PC-3 (cell line): ENCODE results near the gene BCL11A.

Experiments
- EZH2 ChIP-seq: fragments of 300-600 bp; sonication (generic); IDR thresholded peaks from one replicate; pipeline ENCODE4 v1.6.1; 2017; ENCODE audit warnings: antibody characterized with exemption, mild to moderate bottlenecking, low read length; ENCODE audit not compliant: unreplicated experiment
- EZH2phosphoT487 ChIP-seq: fragments of 300-600 bp; sonication (generic); IDR thresholded peaks from 2 replicates; pipeline ENCODE4 v1.6.1; 2018; ENCODE audit warnings: mild to moderate bottlenecking, antibody characterized with exemption, low read length, borderline replicate concordance
- TF ChIP-seq, protein P1 (sequence below): fragments of 300-600 bp; sonication (generic); conservative IDR thresholded peaks from 2 replicates; pipeline ENCODE4 v1.5.1; 2017; ENCODE audit warnings: antibody characterized with exemption, low read depth, mild to moderate bottlenecking, low read length

DNA sequence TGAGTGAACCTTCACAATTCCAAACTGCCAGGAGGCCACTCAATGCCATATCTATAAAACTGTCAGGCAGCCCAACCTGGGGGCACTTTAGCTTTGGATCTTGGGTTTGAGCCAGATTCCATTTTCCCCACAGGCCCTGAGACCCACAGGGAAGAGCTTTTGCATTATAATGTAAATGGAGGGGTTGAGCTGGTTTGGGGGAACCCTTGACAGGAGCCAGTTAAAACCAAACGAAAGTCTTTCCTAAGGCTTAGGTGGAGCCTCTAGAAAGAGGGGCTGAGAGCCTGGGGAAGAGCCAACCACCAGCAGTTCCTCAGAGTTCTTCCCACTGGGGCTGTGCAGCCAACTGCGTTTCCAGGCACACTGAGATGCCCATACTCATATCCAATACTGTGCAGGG is 42.7 kb downstream of the BCL11A start:
- TF ChIP-seq, protein P1, sequence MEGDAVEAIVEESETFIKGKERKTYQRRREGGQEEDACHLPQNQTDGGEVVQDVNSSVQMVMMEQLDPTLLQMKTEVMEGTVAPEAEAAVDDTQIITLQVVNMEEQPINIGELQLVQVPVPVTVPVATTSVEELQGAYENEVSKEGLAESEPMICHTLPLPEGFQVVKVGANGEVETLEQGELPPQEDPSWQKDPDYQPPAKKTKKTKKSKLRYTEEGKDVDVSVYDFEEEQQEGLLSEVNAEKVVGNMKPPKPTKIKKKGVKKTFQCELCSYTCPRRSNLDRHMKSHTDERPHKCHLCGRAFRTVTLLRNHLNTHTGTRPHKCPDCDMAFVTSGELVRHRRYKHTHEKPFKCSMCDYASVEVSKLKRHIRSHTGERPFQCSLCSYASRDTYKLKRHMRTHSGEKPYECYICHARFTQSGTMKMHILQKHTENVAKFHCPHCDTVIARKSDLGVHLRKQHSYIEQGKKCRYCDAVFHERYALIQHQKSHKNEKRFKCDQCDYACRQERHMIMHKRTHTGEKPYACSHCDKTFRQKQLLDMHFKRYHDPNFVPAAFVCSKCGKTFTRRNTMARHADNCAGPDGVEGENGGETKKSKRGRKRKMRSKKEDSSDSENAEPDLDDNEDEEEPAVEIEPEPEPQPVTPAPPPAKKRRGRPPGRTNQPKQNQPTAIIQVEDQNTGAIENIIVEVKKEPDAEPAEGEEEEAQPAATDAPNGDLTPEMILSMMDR = no peak
- TF ChIP-seq EZH2 (no peak), EZH2phosphoT487 (no peak)
